GM19240 (cell line): ENCODE measurements around the gene CCDC57.
"Not testable (repeated sequence)": the region's sequence is repeated elsewhere in the genome, so short reads cannot be mapped to it uniquely, and the experiment has no call there.

Experiments used
- DNase-seq: peaks from one replicate; pipeline ENCODE4 v3.0.0; 2011; ENCODE audit warnings: low spot score; ENCODE audit not compliant: insufficient read length

The CCDC57 gene

DNA sequence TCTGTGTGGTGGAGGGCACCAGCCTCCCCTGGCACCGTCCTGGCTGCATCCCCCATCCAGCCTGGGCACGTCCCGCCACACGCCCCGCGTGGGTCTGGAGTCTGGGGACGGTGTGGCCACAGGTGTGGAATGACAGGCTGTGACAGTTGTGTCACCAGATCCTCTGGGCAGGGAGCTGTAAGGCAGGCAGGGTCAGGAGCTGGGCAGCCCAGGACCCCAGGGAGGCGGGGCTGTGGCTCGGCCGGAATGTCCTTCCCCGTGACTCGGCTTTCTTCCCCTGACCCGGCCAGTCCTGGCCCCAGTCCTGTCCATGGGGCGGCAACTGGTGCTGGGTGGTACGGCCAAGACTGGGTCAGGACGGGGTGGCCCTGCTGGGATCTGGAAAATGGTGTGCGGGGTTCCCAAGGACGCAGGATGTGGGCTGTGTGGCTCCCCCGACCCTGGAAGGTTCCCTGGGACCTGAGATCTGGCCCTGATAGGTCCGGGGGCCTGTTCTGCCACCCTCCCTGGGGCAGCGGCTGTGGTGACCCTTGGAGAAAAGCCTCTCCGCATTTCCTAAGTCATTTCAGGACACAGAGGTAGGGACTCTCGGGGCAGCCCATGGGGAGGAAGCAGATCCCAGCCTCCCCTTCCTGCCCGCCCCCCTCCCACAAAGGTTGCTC lies 12.9 kb upstream of the CCDC57 start:
- DNase-seq: no peak

DNA sequence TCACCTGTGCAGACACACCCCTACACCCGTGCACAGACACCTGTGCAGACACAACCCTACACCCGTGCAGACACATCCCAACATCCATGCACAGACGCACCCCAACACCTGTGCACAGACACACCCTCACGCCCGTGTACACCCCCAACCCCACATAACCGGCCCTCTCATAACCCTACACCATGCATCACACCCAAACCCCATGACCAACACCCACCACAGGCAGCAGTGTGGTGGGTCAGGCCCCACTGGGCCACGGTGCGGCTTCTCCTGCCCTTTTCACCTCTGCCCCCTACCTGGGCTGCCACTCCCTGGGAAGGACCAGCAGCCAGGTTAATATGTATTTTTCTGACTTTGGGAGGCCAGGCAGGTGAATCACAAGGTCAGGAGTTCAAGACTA lies 12.0 kb upstream of the CCDC57 start:
- no peak for DNase-seq

DNA sequence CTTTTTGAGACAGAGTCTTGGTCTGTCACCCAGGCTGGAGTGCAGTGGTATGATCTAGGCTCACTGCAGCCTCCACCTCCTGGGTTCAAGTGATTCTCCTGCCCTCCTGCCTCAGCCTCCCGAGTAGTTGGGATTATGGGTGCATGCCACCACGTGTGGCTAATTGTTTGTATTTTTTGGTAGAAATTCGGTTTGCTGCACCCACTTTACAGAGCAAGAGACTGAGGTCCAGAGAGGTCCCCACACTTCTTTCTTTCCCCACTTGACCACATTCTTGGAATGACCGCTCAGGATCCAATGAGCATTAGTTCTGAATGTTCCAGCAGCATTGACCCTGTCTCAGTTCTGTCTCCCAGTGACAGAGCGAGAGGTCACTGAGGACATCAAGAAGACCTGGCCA lies 10.9 kb upstream of the CCDC57 start:
- DNase-seq: no peak

DNA sequence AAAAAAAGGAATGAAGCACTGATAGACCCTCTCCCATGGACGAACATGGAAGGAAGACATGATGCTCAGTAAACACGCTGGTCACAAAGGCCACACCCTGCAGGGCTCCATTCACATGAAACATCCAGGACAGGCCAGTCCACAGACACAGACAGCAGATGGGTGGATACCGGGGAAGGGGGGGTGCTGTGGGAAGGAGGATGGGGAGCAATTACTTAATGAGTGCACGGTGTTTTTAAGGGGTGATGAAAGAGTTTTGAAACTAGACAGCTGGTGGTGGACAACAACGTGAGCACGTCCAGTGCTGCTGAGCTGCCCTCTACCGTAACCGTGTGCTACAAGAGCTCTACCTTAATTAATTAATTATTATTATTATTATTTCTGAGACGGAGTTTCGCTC lies 10.2 kb upstream of the CCDC57 start:
- no peak for DNase-seq

DNA sequence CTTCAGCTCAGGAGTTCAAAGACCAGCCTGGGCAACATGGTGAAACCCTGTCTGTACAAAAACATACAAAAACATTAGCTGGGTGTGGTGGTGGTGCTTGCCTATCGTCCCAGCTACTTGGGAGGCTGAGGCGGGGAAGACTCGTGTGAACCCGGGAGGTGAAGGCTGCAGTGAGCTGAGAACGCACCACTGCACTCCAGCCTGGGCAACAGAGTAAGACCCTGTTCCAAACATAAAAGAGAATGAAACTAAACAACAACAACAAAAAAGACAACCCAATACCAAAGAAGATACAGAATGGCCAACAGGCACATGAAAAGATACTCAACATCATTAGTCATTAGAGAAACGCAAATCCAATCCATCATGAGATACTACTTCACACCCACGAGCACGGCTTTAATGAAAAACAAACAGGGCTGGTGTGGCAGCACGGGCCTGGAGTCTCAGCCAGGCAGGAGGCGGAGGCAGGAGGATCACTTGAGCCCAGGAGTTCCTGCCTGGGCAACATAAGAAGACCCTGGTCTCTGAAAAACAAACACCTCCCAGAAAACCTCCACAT lies 8.8 kb upstream of the CCDC57 start:
- no peak for DNase-seq

DNA sequence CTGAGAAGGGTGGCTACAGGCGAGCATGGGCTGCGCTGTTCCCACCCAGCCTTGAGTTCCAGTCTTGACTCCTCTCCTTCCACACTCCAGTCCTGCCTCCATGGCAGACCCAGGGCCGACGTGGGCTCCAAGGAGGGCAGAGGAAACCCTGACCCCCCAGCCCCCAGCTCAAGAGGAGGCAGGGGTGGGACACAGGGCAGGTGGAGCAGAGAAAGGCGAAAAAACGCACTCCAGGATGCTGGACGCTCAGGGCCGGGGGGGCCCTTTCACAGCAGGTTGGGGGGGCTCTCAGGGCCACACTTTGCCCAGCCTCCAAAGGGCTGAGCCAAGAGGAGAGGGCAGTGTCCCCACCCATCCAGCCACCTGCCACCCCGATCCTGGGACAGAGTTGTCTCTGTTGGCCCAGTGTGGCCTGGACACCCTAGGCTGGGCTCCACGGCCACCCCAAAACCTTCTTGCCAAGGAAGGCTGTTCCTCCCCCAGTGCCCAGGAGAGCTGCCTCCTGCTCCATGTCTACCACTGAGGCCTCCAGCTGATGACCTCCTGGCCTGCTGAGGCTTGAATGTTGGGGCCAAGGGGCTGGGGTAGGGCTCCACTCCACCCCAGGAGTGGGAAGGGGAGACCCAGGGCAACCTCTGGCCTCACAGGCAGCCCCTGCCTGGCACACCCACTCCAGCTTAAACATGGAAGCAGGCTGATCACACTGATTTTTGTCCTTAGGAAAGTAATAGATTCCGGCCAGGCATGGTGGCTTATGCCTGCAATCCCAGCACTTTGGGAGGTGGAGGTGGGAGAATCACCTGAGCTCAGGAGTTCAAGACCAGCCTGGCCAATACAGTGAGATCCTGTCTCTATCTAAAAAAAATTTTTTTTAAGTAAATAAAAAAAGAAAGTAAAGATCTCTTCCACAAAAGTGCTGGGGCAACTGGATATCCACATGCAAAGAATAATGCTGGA lies 7.4 kb upstream of the CCDC57 start:
- no peak for DNase-seq

DNA sequence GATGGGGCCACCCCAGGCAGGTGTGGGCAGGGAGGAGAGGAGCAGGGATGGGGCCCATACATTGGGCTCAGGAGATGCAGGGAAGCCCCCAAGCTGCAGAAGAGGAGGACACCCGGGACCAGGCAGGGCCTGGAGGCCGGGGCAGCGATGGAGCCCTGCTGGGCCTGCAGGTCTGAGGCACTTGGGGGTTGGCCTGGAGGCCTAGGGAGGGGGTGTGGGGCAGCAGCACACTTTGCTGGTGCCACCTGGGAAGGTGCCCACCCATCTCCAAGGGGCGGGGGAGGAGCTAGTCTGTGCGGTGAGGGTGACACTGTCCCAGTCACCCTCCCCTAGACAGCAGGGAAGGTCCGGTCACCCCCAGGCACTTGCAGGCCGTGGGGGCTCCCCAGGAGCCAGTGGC lies 6.4 kb upstream of the CCDC57 start:
- no peak for DNase-seq

DNA sequence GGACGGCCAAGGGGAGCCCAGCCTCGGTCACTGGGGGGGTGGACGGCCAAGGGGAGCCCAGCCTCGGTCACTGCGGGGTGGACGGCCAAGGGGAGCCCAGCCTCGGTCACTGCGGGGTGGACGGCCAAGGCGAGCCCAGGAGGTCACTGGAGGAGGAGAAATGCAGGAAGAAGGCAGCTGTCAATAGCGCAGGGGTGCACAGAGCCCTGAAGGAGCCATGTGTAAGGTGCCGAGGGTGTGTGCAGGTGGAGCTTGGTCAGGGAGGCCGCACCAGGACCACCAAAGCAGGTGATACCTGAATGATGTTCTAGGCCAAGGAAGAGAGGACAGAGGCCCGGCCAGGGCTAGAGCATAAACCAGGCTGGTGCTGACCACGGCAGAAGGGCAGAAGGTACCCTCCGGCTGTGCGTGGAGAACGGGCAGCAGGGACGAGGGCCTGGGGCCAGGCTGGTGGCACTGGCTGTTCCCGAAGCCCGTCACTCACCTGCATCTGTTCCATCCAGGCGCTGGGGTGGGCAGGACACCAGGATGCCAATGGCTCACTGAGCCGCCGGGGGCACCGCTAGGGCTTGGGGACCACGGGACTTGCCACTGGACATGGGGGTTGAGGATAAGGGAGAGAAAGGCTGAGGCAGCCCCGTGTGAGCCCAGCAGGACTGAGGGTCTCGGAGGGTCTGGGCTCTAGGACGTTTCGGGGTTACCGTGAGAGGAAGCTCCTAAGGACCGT lies 5.9 kb upstream of the CCDC57 start:
- no peak for DNase-seq

DNA sequence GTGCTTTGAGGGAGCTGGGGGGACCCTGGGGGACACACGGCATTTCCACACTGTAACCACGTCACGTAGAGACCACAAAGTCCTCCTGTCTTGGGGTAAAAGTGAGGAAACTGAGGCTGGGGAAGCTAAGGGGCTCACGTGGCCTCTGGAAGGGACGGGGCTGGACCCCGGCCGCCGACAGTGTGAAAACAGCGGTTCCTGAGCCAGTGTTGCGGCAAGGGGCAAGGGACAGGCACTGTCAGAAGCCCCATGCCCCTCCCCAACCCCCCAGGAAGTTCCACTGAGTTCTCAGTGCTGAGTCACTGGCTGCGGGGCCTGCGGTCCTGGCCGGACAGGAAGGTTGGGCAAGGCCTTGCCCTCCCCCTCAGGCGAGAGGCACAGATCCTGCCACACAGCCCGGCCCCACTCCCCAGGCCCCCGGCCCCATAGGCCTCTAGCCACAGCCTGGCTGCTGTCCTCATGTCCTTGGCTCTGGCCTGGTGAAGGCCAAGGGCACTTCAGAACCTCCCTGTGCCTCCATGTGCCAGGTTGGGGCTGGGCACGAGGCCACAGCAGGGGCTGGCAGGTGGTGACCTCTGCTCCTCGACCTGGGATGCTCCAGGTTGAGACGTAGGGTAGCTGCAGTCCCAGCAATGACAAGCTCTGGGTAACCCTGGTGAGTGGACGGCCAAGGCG lies 5.0 kb upstream of the CCDC57 start:
- no peak for DNase-seq

DNA sequence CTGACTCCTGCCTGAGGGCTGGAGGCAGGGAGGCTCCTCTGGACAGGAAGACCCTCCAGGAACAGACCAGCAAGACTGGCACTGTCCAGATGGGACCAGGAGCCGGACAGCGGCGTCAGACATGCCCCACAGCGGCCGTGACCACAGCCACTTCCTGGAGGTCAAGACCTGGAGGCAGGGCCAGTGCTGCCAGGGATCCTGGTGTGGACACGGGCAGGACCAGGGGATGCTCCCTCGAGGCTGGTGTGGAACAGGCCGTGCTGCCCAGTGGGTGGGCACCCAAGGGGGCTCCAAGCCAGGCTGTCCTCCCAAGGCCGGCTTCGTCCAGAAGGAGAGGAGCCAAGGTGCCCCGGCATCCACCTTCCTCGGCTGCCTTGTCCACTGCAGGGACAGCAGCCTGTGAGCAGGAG lies 4.5 kb upstream of the CCDC57 start:
- DNase-seq: no peak

DNA sequence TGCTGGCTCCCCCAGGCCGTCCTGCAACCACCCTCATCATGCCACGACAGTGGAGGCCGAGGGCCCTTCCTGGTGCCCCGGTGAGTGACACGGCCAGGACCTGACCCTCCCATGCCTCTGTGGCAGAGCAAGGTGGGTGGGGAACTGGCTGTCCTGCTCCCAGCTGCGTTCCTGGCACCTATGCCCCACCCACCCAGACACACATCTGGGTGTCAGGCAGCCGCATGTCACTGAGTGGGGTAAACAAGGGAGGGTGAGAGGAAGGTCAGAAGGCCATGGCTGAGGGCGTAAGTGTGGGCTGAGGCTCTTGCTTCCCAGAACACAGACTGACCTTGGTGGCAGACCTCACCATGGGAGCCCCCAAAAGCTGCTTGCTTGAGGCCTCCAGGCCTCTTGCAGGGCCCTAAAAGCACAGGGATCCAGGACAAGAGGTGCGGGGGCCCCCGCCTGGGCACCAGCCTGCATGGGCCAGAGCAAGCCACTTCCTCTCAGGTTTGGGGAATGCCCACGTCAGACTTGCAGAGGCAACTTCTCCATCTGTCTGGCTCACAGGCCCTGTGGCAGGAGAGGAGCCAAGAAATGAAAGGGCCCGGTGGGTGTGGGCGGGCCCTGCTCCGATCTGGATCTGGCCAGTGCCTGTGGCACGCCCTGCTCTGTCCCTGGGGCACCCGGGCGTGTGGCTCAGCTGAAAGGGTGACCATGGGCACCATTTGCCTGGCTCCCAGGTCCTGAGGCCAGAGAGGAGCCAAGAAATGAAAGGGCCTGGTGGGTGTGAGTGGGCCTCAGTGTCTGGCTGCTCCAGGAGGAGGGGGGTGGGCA lies 3.9 kb upstream of the CCDC57 start:
- DNase-seq: no peak

DNA sequence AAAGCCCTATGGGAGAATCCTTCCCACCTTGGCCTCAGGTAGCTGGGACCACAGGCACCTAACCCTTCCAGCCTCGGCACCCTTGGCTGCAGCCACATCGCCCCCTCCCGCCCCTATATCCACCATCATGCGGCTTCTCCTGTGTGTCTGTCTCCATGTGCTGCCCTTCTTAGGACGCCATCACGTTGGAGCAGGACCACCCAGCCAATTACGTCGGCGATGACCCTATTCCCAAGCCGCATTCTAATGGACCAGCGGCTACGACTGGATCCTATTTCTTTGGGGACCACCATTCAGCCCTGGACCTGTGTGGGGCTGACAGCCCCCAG lies 3.3 kb upstream of the CCDC57 start:
- DNase-seq: no peak

DNA sequence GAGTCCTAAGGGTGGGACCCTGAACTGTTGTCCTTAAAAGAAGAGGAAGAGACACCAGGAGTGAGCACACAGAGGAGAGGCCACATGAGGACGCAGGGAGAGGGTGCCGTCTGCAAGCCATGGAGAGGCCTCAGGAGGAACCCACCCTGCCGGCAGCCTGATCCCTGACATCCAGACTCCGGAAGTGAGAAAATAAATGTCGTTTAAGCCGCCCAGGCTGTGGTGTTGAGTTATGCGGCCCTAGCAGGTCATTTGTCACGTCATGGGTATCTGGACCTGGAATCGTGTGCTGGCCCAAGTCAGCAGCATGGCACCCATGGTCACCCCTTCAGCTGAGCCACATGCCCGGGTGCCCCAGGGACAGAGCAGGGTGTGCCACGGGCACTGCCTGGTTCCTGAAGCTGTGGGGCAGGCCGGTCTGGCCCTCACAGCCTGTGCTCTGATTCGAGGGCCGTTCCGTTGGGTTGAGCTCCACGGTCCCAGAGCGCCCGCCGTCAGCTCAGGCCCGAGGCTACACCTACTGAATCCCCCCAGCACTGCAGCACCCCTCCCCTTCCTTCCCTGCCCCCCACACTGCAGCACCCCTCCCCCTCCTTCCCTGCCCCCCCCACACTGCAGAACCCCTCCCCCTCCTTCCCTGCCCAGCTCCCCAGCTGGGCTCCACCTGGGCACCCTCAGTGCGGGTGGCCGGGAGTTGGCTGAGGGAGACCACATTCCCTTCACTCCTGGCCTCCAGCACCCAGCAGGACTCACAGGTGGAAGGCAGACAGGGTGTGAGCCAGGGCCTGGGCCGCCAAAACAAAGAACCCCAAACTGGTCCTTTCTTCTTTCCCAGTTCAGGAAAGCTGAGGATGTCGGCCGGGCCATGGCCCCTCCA lies 2.7 kb upstream of the CCDC57 start:
- no peak for DNase-seq

DNA sequence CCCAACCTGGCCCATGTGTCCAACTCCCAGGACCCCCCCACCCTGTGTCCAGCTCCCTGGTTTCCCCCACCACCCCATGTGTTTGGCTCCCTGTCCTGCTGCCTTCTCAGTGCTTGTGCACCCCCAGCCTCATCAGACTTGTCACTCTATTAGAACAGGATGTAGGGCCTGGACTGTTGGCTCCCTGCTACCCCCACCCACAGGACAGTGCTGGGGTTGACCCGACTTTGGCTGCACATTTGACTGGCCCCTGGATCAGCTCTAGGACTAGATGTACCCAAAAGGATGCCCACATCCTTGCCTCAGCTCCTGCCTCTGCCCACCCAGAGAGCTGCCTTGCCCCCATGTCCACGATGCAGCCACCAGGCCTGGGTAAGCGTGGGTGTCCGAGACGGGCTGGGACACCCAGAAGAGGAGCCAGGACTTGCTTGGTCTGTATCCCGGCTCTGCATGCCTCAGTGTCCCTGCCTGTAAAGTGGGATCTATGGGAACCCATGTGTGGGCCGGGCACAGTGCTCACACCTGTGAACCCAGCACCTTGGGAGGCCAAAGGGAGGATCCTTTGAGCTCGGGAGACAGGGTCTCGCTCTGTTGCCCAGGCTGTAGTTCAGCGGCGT lies 1.5 kb upstream of the CCDC57 start:
- DNase-seq: no peak

DNA sequence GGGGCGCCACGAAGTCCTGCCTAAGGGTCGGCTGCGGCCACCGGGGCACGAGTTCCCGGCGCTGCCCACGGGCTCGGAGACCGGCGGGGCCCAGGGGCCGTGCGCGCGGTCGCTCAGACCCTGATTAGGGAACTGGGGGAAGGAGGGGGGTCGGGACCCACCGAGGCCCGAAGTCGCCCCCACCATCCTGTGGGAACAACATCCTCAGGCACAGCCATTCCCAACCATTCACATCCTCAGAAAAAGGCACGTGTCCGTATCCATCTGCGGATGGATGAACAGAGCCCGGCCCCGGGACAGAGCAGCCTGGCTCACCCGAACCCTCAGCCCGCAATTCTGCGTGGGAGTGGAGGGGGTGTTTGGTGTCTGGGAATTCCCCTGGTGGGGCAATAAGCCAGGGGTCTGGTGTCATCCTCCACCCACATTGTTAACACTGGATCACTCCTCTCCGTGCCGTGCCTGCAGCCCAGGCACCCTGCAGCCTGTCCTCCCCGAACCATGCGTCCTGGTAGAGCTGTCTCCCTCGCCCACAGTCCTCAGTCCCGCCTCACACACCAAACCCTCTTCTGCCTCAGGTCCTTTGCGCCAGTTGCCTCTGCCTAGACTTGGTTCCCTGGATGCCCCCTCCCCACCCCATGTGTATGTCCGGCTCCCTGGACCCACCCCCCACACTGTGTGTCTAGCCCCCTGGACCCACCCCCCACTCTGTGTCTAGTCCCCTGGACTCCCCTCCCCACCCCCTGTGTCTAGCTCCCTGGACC lies 789 bp upstream of the CCDC57 start:
- no peak for DNase-seq

DNA sequence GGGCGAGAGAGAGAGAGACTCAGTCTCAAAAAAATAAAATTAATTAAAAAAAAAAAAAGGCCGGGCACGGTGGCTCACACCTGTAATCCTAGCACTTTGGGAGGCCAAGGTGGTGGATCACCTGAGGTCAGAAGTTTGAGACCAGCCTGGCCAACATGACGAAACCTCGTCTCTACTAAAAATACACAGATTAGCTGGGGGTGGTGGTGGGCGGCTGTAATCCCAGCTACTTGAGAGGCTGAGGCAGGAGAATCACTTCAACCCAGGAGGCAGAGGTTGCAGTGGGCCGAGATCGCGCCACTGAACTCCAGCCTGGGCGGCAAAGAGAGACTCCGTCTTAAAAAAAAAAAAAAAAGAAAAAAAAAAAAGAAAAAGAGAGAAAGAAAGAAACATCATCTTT lies 2.0 kb downstream of the CCDC57 start:
- not testable (repeated sequence) for DNase-seq

DNA sequence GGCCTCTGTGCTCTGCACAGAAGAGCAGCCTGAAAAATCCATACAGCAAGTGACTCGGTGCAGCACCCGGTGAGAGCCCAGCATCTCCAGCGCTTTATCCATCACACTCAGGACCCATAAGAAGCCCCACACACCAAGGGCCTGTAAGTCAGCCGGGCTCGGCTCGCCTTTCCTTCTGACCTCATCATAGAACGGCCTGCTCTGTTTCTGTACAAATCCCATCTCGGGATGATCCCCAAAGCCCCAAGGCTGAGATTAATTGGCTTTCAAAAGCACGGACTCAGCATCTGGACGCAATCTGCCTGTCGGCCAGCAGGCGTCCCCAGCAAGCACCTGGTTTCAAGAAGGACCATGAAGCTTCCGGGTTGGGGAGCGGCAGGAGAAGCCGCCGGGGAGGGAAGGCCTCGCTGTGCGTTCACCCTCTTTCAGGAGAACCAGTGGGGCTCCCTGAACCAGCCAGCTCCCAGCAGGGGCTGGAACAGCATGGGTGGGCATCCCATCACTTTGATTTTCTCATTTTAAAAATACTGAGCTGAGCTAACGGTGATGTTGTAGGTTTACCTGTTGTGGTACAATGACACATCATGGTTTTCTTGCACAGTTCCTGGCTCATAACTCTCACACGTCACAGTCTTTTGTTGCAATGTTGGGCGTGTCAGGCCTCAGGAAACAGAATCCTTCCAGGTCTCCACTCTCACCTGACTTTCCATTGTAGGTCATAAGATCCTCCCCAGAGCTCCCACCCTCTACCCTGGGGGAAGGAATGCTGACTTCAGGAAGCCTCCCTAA lies 6.7 kb downstream of the CCDC57 start:
- peak; percentile 86 for DNase-seq
